ENCODE data around the gene LILRA6.

DNA sequence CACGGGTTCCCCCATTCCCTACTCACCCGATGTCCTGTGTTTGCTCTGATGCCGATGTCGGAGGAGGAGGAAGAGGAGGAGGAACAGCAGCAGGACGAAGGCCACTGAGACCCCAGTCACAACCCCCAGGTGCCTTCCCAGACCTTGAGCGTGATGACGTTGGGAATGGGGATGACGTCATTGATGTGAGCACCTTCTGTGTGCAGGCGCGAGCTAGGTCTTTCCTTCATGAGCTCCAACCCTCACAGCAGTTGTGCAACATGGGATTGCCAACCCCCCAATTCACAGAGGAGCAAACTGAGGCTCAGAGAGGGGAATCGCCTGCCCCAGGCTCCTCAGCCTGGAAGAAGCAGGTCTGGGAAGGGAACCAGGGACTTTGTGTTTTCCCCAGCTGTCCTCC is 10.3 kb upstream of the LILRA6 start:
- TF ChIP-seq, protein P1, sequence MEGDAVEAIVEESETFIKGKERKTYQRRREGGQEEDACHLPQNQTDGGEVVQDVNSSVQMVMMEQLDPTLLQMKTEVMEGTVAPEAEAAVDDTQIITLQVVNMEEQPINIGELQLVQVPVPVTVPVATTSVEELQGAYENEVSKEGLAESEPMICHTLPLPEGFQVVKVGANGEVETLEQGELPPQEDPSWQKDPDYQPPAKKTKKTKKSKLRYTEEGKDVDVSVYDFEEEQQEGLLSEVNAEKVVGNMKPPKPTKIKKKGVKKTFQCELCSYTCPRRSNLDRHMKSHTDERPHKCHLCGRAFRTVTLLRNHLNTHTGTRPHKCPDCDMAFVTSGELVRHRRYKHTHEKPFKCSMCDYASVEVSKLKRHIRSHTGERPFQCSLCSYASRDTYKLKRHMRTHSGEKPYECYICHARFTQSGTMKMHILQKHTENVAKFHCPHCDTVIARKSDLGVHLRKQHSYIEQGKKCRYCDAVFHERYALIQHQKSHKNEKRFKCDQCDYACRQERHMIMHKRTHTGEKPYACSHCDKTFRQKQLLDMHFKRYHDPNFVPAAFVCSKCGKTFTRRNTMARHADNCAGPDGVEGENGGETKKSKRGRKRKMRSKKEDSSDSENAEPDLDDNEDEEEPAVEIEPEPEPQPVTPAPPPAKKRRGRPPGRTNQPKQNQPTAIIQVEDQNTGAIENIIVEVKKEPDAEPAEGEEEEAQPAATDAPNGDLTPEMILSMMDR (IDR thresholded peaks at IDR 0.05) = no peak
- no peak for TF ChIP-seq POLR2A (IDR thresholded peaks at IDR 0.05)
